PC-9 (cell line): ENCODE results near the gene BAIAP3.

Source experiments
- EZH2 ChIP-seq: fragments of 200-600 bp; sonication (generic); IDR thresholded peaks from 2 replicates; pipeline ENCODE4 v1.8.0; 2017; ENCODE audit warnings: antibody characterized with exemption, low read depth
- TF ChIP-seq, protein P1 (sequence below): fragments of 200-600 bp; sonication (generic); conservative IDR thresholded peaks from 2 replicates; pipeline ENCODE4 v1.6.1; 2017; ENCODE audit warnings: mixed run types, antibody characterized with exemption, mild to moderate bottlenecking, moderate library complexity

DNA sequence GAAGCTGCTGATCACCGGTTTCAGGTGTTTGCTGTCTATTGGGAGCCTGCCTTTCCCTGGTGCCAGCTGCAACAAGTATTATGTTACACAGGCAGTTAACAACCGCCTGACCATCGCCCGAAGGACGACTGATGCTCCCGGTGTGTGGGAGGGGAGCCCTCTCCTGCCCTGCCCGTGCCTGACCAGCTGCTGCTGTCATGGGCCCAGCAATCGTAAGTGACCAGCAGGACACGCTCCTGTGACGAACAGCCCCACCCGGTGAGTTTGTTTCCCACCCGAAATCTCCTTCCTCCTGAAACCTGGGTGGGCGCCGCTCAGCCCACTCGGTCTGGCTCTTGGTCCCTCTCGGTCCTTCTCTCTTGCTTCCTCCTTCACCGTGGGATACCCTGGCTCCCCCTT, 41.9 kb upstream of the BAIAP3 start:
- TF ChIP-seq, protein P1, sequence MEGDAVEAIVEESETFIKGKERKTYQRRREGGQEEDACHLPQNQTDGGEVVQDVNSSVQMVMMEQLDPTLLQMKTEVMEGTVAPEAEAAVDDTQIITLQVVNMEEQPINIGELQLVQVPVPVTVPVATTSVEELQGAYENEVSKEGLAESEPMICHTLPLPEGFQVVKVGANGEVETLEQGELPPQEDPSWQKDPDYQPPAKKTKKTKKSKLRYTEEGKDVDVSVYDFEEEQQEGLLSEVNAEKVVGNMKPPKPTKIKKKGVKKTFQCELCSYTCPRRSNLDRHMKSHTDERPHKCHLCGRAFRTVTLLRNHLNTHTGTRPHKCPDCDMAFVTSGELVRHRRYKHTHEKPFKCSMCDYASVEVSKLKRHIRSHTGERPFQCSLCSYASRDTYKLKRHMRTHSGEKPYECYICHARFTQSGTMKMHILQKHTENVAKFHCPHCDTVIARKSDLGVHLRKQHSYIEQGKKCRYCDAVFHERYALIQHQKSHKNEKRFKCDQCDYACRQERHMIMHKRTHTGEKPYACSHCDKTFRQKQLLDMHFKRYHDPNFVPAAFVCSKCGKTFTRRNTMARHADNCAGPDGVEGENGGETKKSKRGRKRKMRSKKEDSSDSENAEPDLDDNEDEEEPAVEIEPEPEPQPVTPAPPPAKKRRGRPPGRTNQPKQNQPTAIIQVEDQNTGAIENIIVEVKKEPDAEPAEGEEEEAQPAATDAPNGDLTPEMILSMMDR, result no peak
- TF ChIP-seq EZH2, result no peak
